Activated CD8-positive, alpha-beta memory T cell treated with anti-CD3 and anti-CD28 coated beads for 36 hours (primary cell): ENCODE results near the gene RASGRP1. TPM values are rescaled to one million over a fixed set of nuclear protein-coding genes. Genes with fewer than 3 reads are reported as not detected.

ENCODE experiments used
- CTCF ChIA-PET: fragments of 350-600 bp; sonication (Branson Sonifier 250); formaldehyde crosslinking; loops from one replicate; lab custom pipeline; 2021; ENCODE audit warnings: antibody characterized with exemption; lab: Charles Lee
- POLR2A ChIA-PET: fragments of 350-600 bp; sonication (Branson Sonifier 250); formaldehyde crosslinking; loops from one replicate; lab custom pipeline; 2021; ENCODE audit warnings: antibody characterized with exemption; lab: Charles Lee
- total RNA-seq, 2 experiments: library from RNA; stranded (reverse); gene quantifications; one replicate each; pipeline ENCODE4 v1.2.3, GENCODE V29; 2021

RASGRP1 gene
- total RNA-seq, 2 experiments from 2014 or later = 64.2 to 67.8 TPM

GRCh38 chr15:38460543-38460942, 104.1 kb downstream of the RASGRP1 start:
- ChIA-PET CTCF (interaction anchor here (1.3 kb wide), 1 partner anchor 230 kb away, joined by 4 read pairs; no protein-coding TSS in a partner anchor), POLR2A (interaction anchor here (0.7 kb wide), 1 partner anchor 239 kb away, joined by 5 read pairs; no protein-coding TSS in a partner anchor)

- CTCF ChIA-PET = no interaction called here
- POLR2A ChIA-PET = no interaction called here
These were observed 105.1 kb downstream of the RASGRP1 start for GRCh38 chr15:38459480-38459879.

- POLR2A ChIA-PET = no interaction called here
These were observed 106.0 kb downstream of the RASGRP1 start for GRCh38 chr15:38458646-38459045.

GRCh38 chr15:38455092-38455491, 109.5 kb downstream of the RASGRP1 start:
- CTCF ChIA-PET = interaction anchor here (0.6 to 3.6 kb wide), 7 partner anchors 14 to 249 kb away, joined by 3 to 22 read pairs (median 5); partner anchors contain the start of gene RASGRP1

More at GRCh38 chr15:38458646-38459045, 106.0 kb downstream of the RASGRP1 start:
- CTCF ChIA-PET = interaction anchor here (1.0 to 1.5 kb wide), 2 partner anchors 18 to 232 kb away, joined by 3 to 4 read pairs; no protein-coding TSS in a partner anchor

GRCh38 chr15:38454696-38455090, 109.9 kb downstream of the RASGRP1 start:
- ChIA-PET CTCF (interaction anchor here (0.7 to 3.6 kb wide), 7 partner anchors 14 to 249 kb away, joined by 3 to 22 read pairs (median 5); partner anchors contain the start of gene RASGRP1), POLR2A (interaction anchor here (0.7 to 2.2 kb wide), 6 partner anchors 14 to 1706 kb away, joined by 3 to 6 read pairs (median 3); partner anchors contain the start of genes BUB1B and RASGRP1)

More at GRCh38 chr15:38455092-38455491, 109.5 kb downstream of the RASGRP1 start:
- POLR2A ChIA-PET = interaction anchor here (0.8 to 2.2 kb wide), 3 partner anchors 14 to 233 kb away, joined by 3 to 6 read pairs (median 3); partner anchors contain the start of gene RASGRP1

GRCh38 chr15:38453971-38454695, 110.5 kb downstream of the RASGRP1 start, which contains the start of gene FAM98B:
Gene FAM98B (plus strand): TSS chr15:38454127. CDS start chr15:38454162, 35 bp downstream.
- ChIA-PET POLR2A (interaction anchor here (0.6 to 2.2 kb wide), 7 partner anchors 13 to 1707 kb away, joined by 3 to 6 read pairs (median 3); partner anchors contain the start of genes BUB1B and RASGRP1), CTCF (interaction anchor here (0.7 to 3.6 kb wide), 8 partner anchors 13 to 250 kb away, joined by 3 to 22 read pairs (median 4); partner anchors contain the start of gene RASGRP1)

GRCh38 chr15:38441130-38441519, 123.5 kb downstream of the RASGRP1 start:
- ChIA-PET POLR2A (interaction anchor here (1.1 to 1.5 kb wide), 2 partner anchors 13 to 34 kb away, joined by 3 read pairs; no protein-coding TSS in a partner anchor), CTCF (interaction anchor here (0.8 to 4.3 kb wide), 12 partner anchors 13 to 551 kb away, joined by 3 to 31 read pairs (median 6); partner anchors contain the start of gene FAM98B)

GRCh38 chr15:38440353-38441129, 124.1 kb downstream of the RASGRP1 start:
- ChIA-PET POLR2A (interaction anchor here (0.6 to 1.5 kb wide), 3 partner anchors 14 to 384 kb away, joined by 3 to 4 read pairs (median 3); no protein-coding TSS in a partner anchor), CTCF (interaction anchor here (0.8 to 4.3 kb wide), 19 partner anchors 12 to 551 kb away, joined by 3 to 31 read pairs (median 4); partner anchors contain the start of genes FAM98B and RASGRP1)

Other genes with a start within 250 kb of the RASGRP1 start
- 10 to 100 TPM; 45.9 to 67.9 TPM for gene FAM98B, start 110.7 kb downstream of the RASGRP1 start, total RNA-seq